ENCODE measurements around the gene OLFM1.

The OLFM1 gene

DNA sequence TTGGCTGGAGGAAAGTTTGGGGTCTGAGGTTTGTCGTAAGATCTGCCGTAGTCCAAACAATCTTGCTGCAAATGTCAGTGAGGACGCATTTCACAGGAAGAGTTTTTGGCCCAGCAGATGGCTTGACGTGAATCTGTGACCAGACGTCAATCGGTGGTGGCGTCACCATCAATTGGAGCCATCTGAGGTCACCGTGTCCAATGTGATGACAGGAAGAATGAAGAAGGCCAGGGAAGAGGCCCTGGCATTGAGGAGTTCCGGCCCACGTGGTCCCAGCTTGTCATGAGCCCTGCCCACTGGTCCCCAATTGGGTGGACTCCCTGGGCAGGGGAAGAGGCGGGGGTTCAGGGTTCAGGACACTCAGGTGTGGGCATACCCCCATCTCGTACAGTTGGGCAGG, 79.9 kb downstream of the OLFM1 start:
- no peak overlapping the region for H3K4me2 ChIP-seq (ENCODE audit: insufficient read depth, low read length)
- no peak overlapping the region for H3K4me3 ChIP-seq (ENCODE audit: low read depth in 1 of 2, low read length in 2 of 2)
- H3K79me2 ChIP-seq (ENCODE audit: insufficient read depth, low read length) = no peaks in the 10 kb centered on the region
- no peaks in the 10 kb centered on the region for H3K4me1 ChIP-seq (ENCODE audit: insufficient read depth, low read length)
- TF ChIP-seq EZH2 (IDR thresholded peaks at IDR 0.05; ENCODE audit: borderline replicate concordance, low read depth, low read length, severe bottlenecking) = no peak
- TF ChIP-seq, protein P1, sequence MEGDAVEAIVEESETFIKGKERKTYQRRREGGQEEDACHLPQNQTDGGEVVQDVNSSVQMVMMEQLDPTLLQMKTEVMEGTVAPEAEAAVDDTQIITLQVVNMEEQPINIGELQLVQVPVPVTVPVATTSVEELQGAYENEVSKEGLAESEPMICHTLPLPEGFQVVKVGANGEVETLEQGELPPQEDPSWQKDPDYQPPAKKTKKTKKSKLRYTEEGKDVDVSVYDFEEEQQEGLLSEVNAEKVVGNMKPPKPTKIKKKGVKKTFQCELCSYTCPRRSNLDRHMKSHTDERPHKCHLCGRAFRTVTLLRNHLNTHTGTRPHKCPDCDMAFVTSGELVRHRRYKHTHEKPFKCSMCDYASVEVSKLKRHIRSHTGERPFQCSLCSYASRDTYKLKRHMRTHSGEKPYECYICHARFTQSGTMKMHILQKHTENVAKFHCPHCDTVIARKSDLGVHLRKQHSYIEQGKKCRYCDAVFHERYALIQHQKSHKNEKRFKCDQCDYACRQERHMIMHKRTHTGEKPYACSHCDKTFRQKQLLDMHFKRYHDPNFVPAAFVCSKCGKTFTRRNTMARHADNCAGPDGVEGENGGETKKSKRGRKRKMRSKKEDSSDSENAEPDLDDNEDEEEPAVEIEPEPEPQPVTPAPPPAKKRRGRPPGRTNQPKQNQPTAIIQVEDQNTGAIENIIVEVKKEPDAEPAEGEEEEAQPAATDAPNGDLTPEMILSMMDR (IDR thresholded peaks at IDR 0.05; ENCODE audit: borderline replicate concordance, extremely low read depth, low read length, poor library complexity, severe bottlenecking) = no peak
- no peak overlapping the region for H2AFZ ChIP-seq (ENCODE audit: low read depth, low read length)
- H3K9ac ChIP-seq (ENCODE audit: low read depth, low read length) = no peak overlapping the region
- H4K20me1 ChIP-seq (ENCODE audit: insufficient read depth, low read length) = no peaks in the 10 kb centered on the region
- H3K27ac ChIP-seq (ENCODE audit: low read length) = no peak overlapping the region
- no peak for ATAC-seq (ENCODE audit: insufficient read depth, low read depth)
- H3K9me3 ChIP-seq (ENCODE audit: insufficient read depth, low read length, severe bottlenecking) = no peaks in the 10 kb centered on the region
- H3K27me3 ChIP-seq (ENCODE audit: insufficient read depth, low read length, poor library complexity) = no peaks in the 10 kb centered on the region
- no peak for DNase-seq
- no peaks in the 10 kb centered on the region for H3K36me3 ChIP-seq (ENCODE audit: insufficient read depth, low read length)

DNA sequence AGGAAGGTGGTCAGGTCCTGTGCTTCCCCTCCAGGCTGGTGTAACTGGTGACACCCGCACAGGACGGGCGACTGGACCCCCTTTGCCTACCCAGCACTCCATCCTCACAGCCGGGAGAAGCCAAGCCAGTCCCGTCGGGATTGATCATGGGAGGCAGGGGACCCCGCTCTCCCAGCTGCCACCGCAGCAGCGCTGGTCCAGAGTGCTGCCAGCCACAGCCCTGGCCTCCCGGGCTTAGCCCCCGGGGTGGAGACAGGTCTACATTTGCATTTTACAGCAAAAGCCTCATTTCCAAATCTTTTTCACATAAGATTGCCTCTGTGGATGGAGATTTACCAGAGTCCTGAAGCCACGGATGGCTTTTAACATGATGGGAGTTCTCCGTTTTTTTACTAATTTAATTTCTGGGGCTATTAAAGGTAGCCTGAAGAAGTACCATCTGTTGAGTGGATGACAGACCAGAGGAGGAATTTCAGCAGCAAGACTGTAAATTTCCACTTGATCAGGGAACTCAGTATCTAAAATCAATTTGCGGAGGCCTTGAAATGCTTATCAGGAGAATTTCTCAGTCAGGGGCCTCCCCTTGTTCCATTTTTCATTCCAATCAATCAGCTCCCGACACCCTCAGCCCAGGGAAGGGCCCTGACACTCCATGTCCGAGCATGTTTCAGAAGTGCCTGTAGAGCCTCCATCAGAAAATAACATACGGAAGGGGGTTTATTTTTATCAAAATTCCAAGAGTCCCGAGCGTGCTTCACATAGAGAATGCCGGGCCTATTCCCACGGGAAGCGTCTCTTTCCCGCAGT, 80.6 kb downstream of the OLFM1 start:
- no peak overlapping the region for H3K27ac ChIP-seq (ENCODE audit: low read length)
- no peaks in the 10 kb centered on the region for H4K20me1 ChIP-seq (ENCODE audit: insufficient read depth, low read length)
- H3K9ac ChIP-seq (ENCODE audit: low read depth, low read length) = no peak overlapping the region
- H3K36me3 ChIP-seq (ENCODE audit: insufficient read depth, low read length) = no peaks in the 10 kb centered on the region
- DNase-seq (no peak), ATAC-seq (ENCODE audit: insufficient read depth, low read depth) (no peak)
- no peaks in the 10 kb centered on the region for H3K4me1 ChIP-seq (ENCODE audit: insufficient read depth, low read length)
- no peaks in the 10 kb centered on the region for H3K27me3 ChIP-seq (ENCODE audit: insufficient read depth, low read length, poor library complexity)
- no peaks in the 10 kb centered on the region for H3K9me3 ChIP-seq (ENCODE audit: insufficient read depth, low read length, severe bottlenecking)
- H3K4me3 ChIP-seq (ENCODE audit: low read depth in 1 of 2, low read length in 2 of 2) = no peak overlapping the region
- TF ChIP-seq, protein P1 (IDR thresholded peaks at IDR 0.05; ENCODE audit: borderline replicate concordance, extremely low read depth, low read length, poor library complexity, severe bottlenecking) = no peak
- TF ChIP-seq EZH2 (IDR thresholded peaks at IDR 0.05; ENCODE audit: borderline replicate concordance, low read depth, low read length, severe bottlenecking) = no peak
- H2AFZ ChIP-seq (ENCODE audit: low read depth, low read length) = no peak overlapping the region
- H3K79me2 ChIP-seq (ENCODE audit: insufficient read depth, low read length) = no peaks in the 10 kb centered on the region
- no peak overlapping the region for H3K4me2 ChIP-seq (ENCODE audit: insufficient read depth, low read length)

DNA sequence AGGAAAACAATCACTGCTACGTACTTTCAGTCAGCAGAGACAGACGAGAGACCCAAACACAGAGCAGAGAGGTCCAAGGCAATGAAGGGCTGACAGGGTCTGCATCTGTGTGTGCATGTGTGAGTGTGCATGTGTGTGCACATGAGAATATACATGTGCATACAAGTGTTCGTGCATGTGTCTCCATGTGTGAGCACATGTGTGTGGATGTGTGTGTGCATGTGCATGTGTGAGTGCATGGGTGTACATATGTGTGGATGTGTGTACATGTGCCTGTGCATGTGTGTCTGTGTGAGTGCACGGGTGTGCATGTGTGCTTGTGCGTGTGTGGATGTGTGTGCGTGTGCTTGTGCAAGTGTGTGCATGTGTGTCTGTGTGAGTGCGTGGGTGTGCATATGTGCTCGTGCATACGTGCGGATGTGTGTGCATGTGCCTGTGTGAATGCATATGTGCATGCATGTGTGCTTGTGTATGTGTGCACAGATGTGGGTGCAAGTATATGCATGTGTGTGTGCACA, 82.3 kb downstream of the OLFM1 start:
- ATAC-seq (ENCODE audit: insufficient read depth, low read depth) (no peak), DNase-seq (no peak)
- H3K9ac ChIP-seq (ENCODE audit: low read depth, low read length) = no peak overlapping the region
- no peaks in the 10 kb centered on the region for H3K36me3 ChIP-seq (ENCODE audit: insufficient read depth, low read length)
- H3K79me2 ChIP-seq (ENCODE audit: insufficient read depth, low read length) = no peaks in the 10 kb centered on the region
- H3K4me3 ChIP-seq (ENCODE audit: low read depth in 1 of 2, low read length in 2 of 2) = no peak overlapping the region
- no peaks in the 10 kb centered on the region for H4K20me1 ChIP-seq (ENCODE audit: insufficient read depth, low read length)
- H3K4me1 ChIP-seq (ENCODE audit: insufficient read depth, low read length) = no peaks in the 10 kb centered on the region
- H2AFZ ChIP-seq (ENCODE audit: low read depth, low read length) = no peak overlapping the region
- H3K9me3 ChIP-seq (ENCODE audit: insufficient read depth, low read length, severe bottlenecking) = no peaks in the 10 kb centered on the region
- H3K27me3 ChIP-seq (ENCODE audit: insufficient read depth, low read length, poor library complexity) = no peaks in the 10 kb centered on the region
- no peak for TF ChIP-seq EZH2 (IDR thresholded peaks at IDR 0.05; ENCODE audit: borderline replicate concordance, low read depth, low read length, severe bottlenecking)
- TF ChIP-seq, protein P1 (IDR thresholded peaks at IDR 0.05; ENCODE audit: borderline replicate concordance, extremely low read depth, low read length, poor library complexity, severe bottlenecking) = no peak
- H3K27ac ChIP-seq (ENCODE audit: low read length) = no peak overlapping the region
- no peak overlapping the region for H3K4me2 ChIP-seq (ENCODE audit: insufficient read depth, low read length)

Data from DND-41 (cell line).